SK-N-MC (cell line): Measurements from ENCODE around the gene CYS1.
"Not testable (repeated sequence)": the region's sequence is repeated elsewhere in the genome, so short reads cannot be mapped to it uniquely, and the experiment has no call there.

Experiments
- DNase-seq: peaks from one replicate; pipeline ENCODE4 v3.0.0-alpha.2; 2011; ENCODE audit warnings: low read depth, low spot score
- H3K27ac ChIP-seq: fragments of 200-600 bp; sonication (generic); 2 replicates; pipeline ENCODE4 v1.5.1; 2016; ENCODE audit warnings: mixed run types
- H3K36me3 ChIP-seq: fragments of 200-600 bp; sonication (generic); 2 replicates; pipeline ENCODE4 v1.6.1; 2017; ENCODE audit warnings: antibody characterized with exemption, low read length, mixed read lengths; ENCODE audit not compliant: insufficient read depth
- H3K4me3 ChIP-seq: fragments of 200-600 bp; sonication (generic); 2 replicates; pipeline ENCODE4 v1.5.1; 2016
- H3K9ac ChIP-seq: fragments of 200-600 bp; sonication (generic); 2 replicates; pipeline ENCODE4 v1.8.0; 2017; ENCODE audit warnings: mixed run types, mixed read lengths; ENCODE audit not compliant: insufficient read length
- H3K9me3 ChIP-seq: fragments of 200-600 bp; sonication (generic); 2 replicates; pipeline ENCODE4 v1.6.1; 2017; ENCODE audit warnings: low read depth, mild to moderate bottlenecking, antibody characterized with exemption, low read length, moderate library complexity, mixed read lengths
- EZH2 ChIP-seq: fragments of 200-600 bp; sonication (generic); IDR thresholded peaks from one replicate; pipeline ENCODE4 v1.6.1; 2017; ENCODE audit warnings: antibody characterized with exemption
- FOXP2 ChIP-seq: optimal IDR thresholded peaks from 2 replicates; pipeline ENCODE3; 2011; ENCODE audit warnings: mild to moderate bottlenecking, moderate library complexity; ENCODE audit not compliant: insufficient read depth; ENCODE audit errors: extremely low read length, control extremely low read depth
- POLR2AphosphoS5 ChIP-seq: IDR thresholded peaks from 2 replicates; pipeline ENCODE4 v1.6.1; 2012; ENCODE audit warnings: mild to moderate bottlenecking, low read depth, low read length, borderline replicate concordance

Gene CYS1

GRCh38 chr2:10012963-10013461 is 67.2 kb downstream of the CYS1 start:
- Histone ChIP-seq H3K9ac (no peak overlapping the region), H3K27ac (no peak overlapping the region), H3K9me3 (no peaks in the 10 kb centered on the region), H3K36me3 (no peaks in the 10 kb centered on the region), H3K4me3 (no peak overlapping the region)
- DNase-seq = no peak
- no peak for TF ChIP-seq POLR2AphosphoS5
- TF ChIP-seq EZH2 = no peak

- not testable (repeated sequence) for H3K9me3 ChIP-seq, H3K27ac ChIP-seq, H3K4me3 ChIP-seq, DNase-seq, H3K36me3 ChIP-seq, H3K9ac ChIP-seq
Observed at GRCh38 chr2:10012366-10012962, 67.7 kb downstream of the CYS1 start.

GRCh38 chr2:10011606-10012325 is 68.4 kb downstream of the CYS1 start:
- H3K27ac ChIP-seq, DNase-seq, H3K4me3 ChIP-seq, H3K9ac ChIP-seq, H3K9me3 ChIP-seq, H3K36me3 ChIP-seq: not testable (repeated sequence)

GRCh38 chr2:10010861-10011605 is 69.2 kb downstream of the CYS1 start:
- H3K36me3 ChIP-seq, H3K27ac ChIP-seq, H3K9ac ChIP-seq, DNase-seq, H3K9me3 ChIP-seq, H3K4me3 ChIP-seq: not testable (repeated sequence)

- DNase-seq = no peak
- H3K9me3 ChIP-seq = no peaks in the 10 kb centered on the region
- no peaks in the 10 kb centered on the region for H3K36me3 ChIP-seq
- no peak overlapping the region for H3K4me3 ChIP-seq
- TF ChIP-seq FOXP2 = no peak
- no peak for TF ChIP-seq EZH2
- TF ChIP-seq POLR2AphosphoS5 = no peak
- no peak overlapping the region for H3K9ac ChIP-seq
- H3K27ac ChIP-seq = no peak overlapping the region
Observed at GRCh38 chr2:10009811-10010781, 70.1 kb downstream of the CYS1 start.

- Histone ChIP-seq H3K36me3 (no peaks in the 10 kb centered on the region), H3K4me3 (no peak overlapping the region), H3K27ac (no peak overlapping the region), H3K9ac (no peak overlapping the region), H3K9me3 (no peaks in the 10 kb centered on the region)
- no peak for DNase-seq
- no peak for TF ChIP-seq EZH2
- TF ChIP-seq FOXP2 = no peak
- TF ChIP-seq POLR2AphosphoS5 = no peak
Observed at GRCh38 chr2:10009271-10009810, 70.9 kb downstream of the CYS1 start.

GRCh38 chr2:10008809-10009176 is 71.4 kb downstream of the CYS1 start:
- no peaks in the 10 kb centered on the region for H3K9me3 ChIP-seq
- H3K27ac ChIP-seq = peak overlapping the region; percentile 58; the same call in 1 of the 2 replicates
- no peak overlapping the region for H3K9ac ChIP-seq
- H3K36me3 ChIP-seq = no peaks in the 10 kb centered on the region
- no peak for TF ChIP-seq POLR2AphosphoS5
- no peak for TF ChIP-seq FOXP2
- no peak for TF ChIP-seq EZH2
- no peak overlapping the region for H3K4me3 ChIP-seq
- no peak for DNase-seq
